ENCODE results near the gene RHOU.

The RHOU gene

GRCh38 chr1:228786361-228787129 lies 51.3 kb downstream of the RHOU start:
- DNase-seq, result no peak

DNA sequence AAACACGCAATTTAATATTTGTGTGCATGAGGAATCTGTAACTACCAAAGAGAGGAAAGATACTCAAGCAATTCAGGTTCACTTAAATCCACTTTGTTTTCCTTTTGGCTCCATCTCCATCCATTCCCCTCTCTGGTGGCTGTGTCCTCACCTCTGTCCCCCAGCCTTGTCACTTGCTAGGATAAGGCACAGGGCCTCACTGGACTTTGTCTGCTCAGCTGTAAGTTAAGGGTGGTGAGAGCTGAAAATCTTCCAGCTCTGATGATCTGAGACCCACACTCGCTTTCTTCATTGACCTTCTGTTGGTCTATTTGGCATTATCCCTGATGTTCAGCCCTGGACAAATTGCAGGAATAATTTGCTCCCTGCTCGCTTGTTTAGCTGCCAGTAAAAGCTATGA lies 56.5 kb downstream of the RHOU start:
- no peak for DNase-seq

DNA sequence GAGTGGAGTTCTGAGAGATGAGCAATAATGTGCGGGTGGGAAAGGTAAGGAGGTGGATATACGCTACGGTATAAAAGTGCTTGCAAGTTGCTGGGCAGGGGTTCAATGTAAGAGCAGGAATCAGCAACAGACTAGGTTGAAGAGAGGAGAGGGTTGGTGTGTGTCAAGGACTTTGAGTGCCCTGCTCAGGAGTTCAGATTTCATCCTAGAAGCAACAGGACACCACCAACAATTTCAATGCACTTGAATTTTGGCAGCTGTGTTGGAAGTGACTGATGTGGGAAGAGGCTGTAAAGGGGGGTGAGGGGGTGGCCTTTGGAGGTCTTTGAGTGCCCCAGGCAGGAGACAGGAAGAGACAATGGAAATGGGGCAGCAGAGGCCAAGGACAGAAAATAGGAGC lies 57.3 kb downstream of the RHOU start:
- no peak for DNase-seq

DNA sequence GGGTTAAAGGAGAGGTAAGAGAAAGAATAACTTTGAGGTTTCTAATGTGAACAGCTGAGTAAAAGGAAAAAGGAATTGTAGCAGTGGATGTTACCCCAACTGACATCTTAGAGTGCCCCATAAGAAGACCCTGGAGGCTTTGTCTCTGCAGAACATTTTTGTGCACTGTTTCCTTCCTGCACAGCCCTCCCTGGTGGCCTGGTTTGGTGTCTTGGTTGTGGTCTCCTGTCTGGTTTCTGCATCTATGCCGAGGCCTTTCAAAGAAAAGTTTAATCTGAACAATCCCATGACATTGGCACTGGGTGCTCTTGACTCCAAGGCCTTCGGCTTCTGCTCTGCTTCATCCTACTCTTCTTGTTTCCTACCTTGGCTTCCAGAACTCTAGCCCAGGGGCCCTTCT lies 57.8 kb downstream of the RHOU start:
- DNase-seq, result no peak

GRCh38 chr1:228794173-228794572 lies 58.9 kb downstream of the RHOU start:
- no peak for DNase-seq

GRCh38 chr1:228794810-228795209 lies 59.5 kb downstream of the RHOU start:
- no peak for DNase-seq

GRCh38 chr1:228795596-228795995 lies 60.3 kb downstream of the RHOU start:
- DNase-seq, result no peak
